ENCODE results near the gene NEMP1.
A peak's percentile ranks its signal among the peaks of the same experiment; 100 is the strongest.
"Not testable (repeated sequence)": the region's sequence is repeated elsewhere in the genome, so short reads cannot be mapped to it uniquely, and the experiment has no call there.

The NEMP1 gene

GRCh38 chr12:57087691-57088353 lies 9.2 kb upstream of the NEMP1 start:
- CTCF ChIA-PET = interaction anchor here (0.7 to 2.3 kb wide), 2 partner anchors 18 to 496 kb away, joined by 3 to 6 read pairs; no protein-coding TSS in a partner anchor
- TF ChIP-seq CTCF (conservative IDR thresholded peaks at IDR 0.05; ENCODE audit: low read depth) = no peak
- peak overlapping the region; percentile 100 for H3K27ac ChIP-seq
- peak; percentile 84 for DNase-seq (ENCODE audit: low spot score)
- POLR2A ChIA-PET (ENCODE audit: low non-redundant PET) = interaction anchor here (0.6 to 2.9 kb wide), 4 partner anchors 9 to 96 kb away, joined by 4 to 37 read pairs (median 8); partner anchors contain the start of genes NEMP1 and STAT6

- ChIA-PET POLR2A (ENCODE audit: low non-redundant PET) (interaction anchor here (1.0 to 2.9 kb wide), 4 partner anchors 8 to 65 kb away, joined by 3 to 37 read pairs (median 6); partner anchors contain the start of genes NEMP1 and STAT6), CTCF (interaction anchor here (0.7 to 2.3 kb wide), 3 partner anchors 18 to 37 kb away, joined by 3 to 6 read pairs (median 4); no protein-coding TSS in a partner anchor)
- peak overlapping the region; percentile 100 for H3K27ac ChIP-seq
- TF ChIP-seq CTCF (conservative IDR thresholded peaks at IDR 0.05; ENCODE audit: low read depth) = no peak
- DNase-seq (ENCODE audit: low spot score) = peak; percentile 89
Measured at GRCh38 chr12:57087010-57087690, 8.6 kb upstream of the NEMP1 start.

GRCh38 chr12:57086493-57087009 lies 8.0 kb upstream of the NEMP1 start:
- peak overlapping the region; percentile 100 for H3K27ac ChIP-seq
- ChIA-PET CTCF (interaction anchor here (0.7 to 2.3 kb wide), 3 partner anchors 17 to 38 kb away, joined by 3 to 6 read pairs (median 4); no protein-coding TSS in a partner anchor), POLR2A (ENCODE audit: low non-redundant PET) (interaction anchor here (1.0 to 2.9 kb wide), 4 partner anchors 8 to 66 kb away, joined by 3 to 37 read pairs (median 6); partner anchors contain the start of genes NEMP1 and STAT6)
- peak; percentile 48 for DNase-seq (ENCODE audit: low spot score)
- TF ChIP-seq CTCF (conservative IDR thresholded peaks at IDR 0.05; ENCODE audit: low read depth) = peak; percentile 62

GRCh38 chr12:57085999-57086492 lies 7.5 kb upstream of the NEMP1 start:
- CTCF ChIA-PET = interaction anchor here (0.7 to 2.3 kb wide), 3 partner anchors 17 to 38 kb away, joined by 3 to 6 read pairs (median 4); no protein-coding TSS in a partner anchor
- TF ChIP-seq CTCF (conservative IDR thresholded peaks at IDR 0.05; ENCODE audit: low read depth) = no peak
- H3K27ac ChIP-seq = peak overlapping the region; percentile 100
- POLR2A ChIA-PET (ENCODE audit: low non-redundant PET) = interaction anchor here (1.0 to 2.9 kb wide), 2 partner anchors 10 to 25 kb away, joined by 3 to 37 read pairs; partner anchors contain the start of gene STAT6
- no peak for DNase-seq (ENCODE audit: low spot score)

- DNase-seq (ENCODE audit: low spot score) = no peak
- POLR2A ChIA-PET (ENCODE audit: low non-redundant PET) = no interaction called here
- no peak overlapping the region for H3K27ac ChIP-seq
- CTCF ChIA-PET = interaction anchor here (1.0 kb wide), 1 partner anchor 31 kb away, joined by 3 read pairs; no protein-coding TSS in a partner anchor
- no peak for TF ChIP-seq CTCF (conservative IDR thresholded peaks at IDR 0.05; ENCODE audit: low read depth)
Measured at GRCh38 chr12:57080855-57081254, 2.3 kb upstream of the NEMP1 start.

- no peak for DNase-seq (ENCODE audit: low spot score)
- no peak for TF ChIP-seq CTCF (conservative IDR thresholded peaks at IDR 0.05; ENCODE audit: low read depth)
- H3K27ac ChIP-seq = peak overlapping the region; percentile 30; the same call in 1 of the 2 replicates
Measured at GRCh38 chr12:57079821-57080220, 1.2 kb upstream of the NEMP1 start.

GRCh38 chr12:57073566-57074450 lies 4.8 kb downstream of the NEMP1 start:
- ChIA-PET CTCF (interaction anchor here (0.6 to 1.5 kb wide), 5 partner anchors 12 to 67 kb away, joined by 3 to 8 read pairs (median 4); partner anchors contain the start of gene ZBTB39), POLR2A (ENCODE audit: low non-redundant PET) (interaction anchor here (0.6 kb wide), 2 partner anchors 38 to 54 kb away, joined by 3 read pairs; no protein-coding TSS in a partner anchor)
- H3K27ac ChIP-seq = peak overlapping the region; percentile 49
- not testable (repeated sequence) for DNase-seq (ENCODE audit: low spot score)

More at GRCh38 chr12:57079821-57080220, 1.2 kb upstream of the NEMP1 start:
- ChIA-PET CTCF (no interaction called here), POLR2A (ENCODE audit: low non-redundant PET) (no interaction called here)

Measured in RWPE1 (cell line).